Gastroesophageal sphincter (tissue), 3 donors: ENCODE results near the gene SQSTM1.
A peak's percentile ranks its signal among the peaks of the same experiment; 100 is the strongest.

Source experiments
- CTCF ChIP-seq, 4 experiments: fragments of 200-600 bp in 2 of 4; fragments of 450-650 bp in 2 of 4; sonication (generic) in 1 of 4; IDR thresholded peaks; one replicate each; pipeline ENCODE4 v1.5.1; 2017 to 2019; ENCODE audit warnings: antibody characterized with exemption in 4 of 4, mild to moderate bottlenecking in 2 of 4, moderate library complexity in 2 of 4
- POLR2A ChIP-seq, 2 donors: fragments of 450-650 bp; IDR thresholded peaks; one replicate each; pipeline ENCODE4 v1.6.1; 2017; ENCODE audit warnings: antibody characterized with exemption in 2 of 2, mild to moderate bottlenecking in 2 of 2, moderate library complexity in 1 of 2

- TF ChIP-seq CTCF (IDR thresholded peaks at IDR 0.05) (peak in 1 of 4 experiments; percentile 58), POLR2A (IDR thresholded peaks at IDR 0.05) (peak; percentile 45 to 63)
Measured at GRCh38 chr5:179858586-179859427, 38.1 kb downstream of the SQSTM1 start, which contains the start of gene MRNIP.
